ENCODE data around the gene GADD45A.

GADD45A gene

GRCh38 chr1:67710417-67710816, 25.4 kb downstream of the GADD45A start:
- DNase-seq (ENCODE audit: low read depth), result peak; percentile 50
- H3K4me3 ChIP-seq (ENCODE audit: low read length), result no peak overlapping the region
- TF ChIP-seq CTCF (conservative IDR thresholded peaks at IDR 0.05; ENCODE audit: low read length), result no peak

GRCh38 chr1:67711158-67711854, 26.3 kb downstream of the GADD45A start:
- DNase-seq (ENCODE audit: low read depth), result no peak
- no peak overlapping the region for H3K4me3 ChIP-seq (ENCODE audit: low read length)
- no peak for TF ChIP-seq CTCF (conservative IDR thresholded peaks at IDR 0.05; ENCODE audit: low read length)

GRCh38 chr1:67711855-67712212, 26.8 kb downstream of the GADD45A start:
- no peak overlapping the region for H3K4me3 ChIP-seq (ENCODE audit: low read length)
- no peak for TF ChIP-seq CTCF (conservative IDR thresholded peaks at IDR 0.05; ENCODE audit: low read length)
- DNase-seq (ENCODE audit: low read depth), result no peak

GRCh38 chr1:67713057-67713846, 28.3 kb downstream of the GADD45A start:
- no peak overlapping the region for H3K4me3 ChIP-seq (ENCODE audit: low read length)
- no peak for TF ChIP-seq CTCF (conservative IDR thresholded peaks at IDR 0.05; ENCODE audit: low read length)
- DNase-seq (ENCODE audit: low read depth), result peak; percentile 87

GRCh38 chr1:67715819-67716218, 30.8 kb downstream of the GADD45A start:
- H3K4me3 ChIP-seq (ENCODE audit: low read length), result no peak overlapping the region
- DNase-seq (ENCODE audit: low read depth), result no peak
- no peak for TF ChIP-seq CTCF (conservative IDR thresholded peaks at IDR 0.05; ENCODE audit: low read length)

GRCh38 chr1:67716800-67717199, 31.8 kb downstream of the GADD45A start:
- H3K4me3 ChIP-seq (ENCODE audit: low read length), result no peak overlapping the region
- TF ChIP-seq CTCF (conservative IDR thresholded peaks at IDR 0.05; ENCODE audit: low read length), result no peak
- peak; percentile 75 for DNase-seq (ENCODE audit: low read depth)

- TF ChIP-seq CTCF (conservative IDR thresholded peaks at IDR 0.05; ENCODE audit: low read length), result no peak
- DNase-seq (ENCODE audit: low read depth), result peak; percentile 38
- H3K4me3 ChIP-seq (ENCODE audit: low read length), result no peak overlapping the region
Observed at GRCh38 chr1:67717876-67718275, 32.9 kb downstream of the GADD45A start.
